ENCODE results near the gene TMEM140.

DNA sequence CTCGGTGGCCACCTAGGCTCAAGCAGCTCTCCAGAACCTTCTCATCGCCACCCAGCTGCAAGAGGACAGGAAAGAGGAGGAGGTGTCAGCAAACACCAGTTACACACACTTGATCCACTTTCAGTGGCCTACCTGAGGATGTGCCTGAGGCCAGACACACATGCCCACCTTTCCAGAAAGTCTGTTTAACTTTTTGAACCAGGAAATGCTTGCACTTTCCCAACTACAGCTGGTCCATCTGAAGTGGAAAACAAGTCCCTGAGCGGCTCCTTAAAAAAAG is 38.3 kb downstream of the TMEM140 start:
- TF ChIP-seq, protein P1, sequence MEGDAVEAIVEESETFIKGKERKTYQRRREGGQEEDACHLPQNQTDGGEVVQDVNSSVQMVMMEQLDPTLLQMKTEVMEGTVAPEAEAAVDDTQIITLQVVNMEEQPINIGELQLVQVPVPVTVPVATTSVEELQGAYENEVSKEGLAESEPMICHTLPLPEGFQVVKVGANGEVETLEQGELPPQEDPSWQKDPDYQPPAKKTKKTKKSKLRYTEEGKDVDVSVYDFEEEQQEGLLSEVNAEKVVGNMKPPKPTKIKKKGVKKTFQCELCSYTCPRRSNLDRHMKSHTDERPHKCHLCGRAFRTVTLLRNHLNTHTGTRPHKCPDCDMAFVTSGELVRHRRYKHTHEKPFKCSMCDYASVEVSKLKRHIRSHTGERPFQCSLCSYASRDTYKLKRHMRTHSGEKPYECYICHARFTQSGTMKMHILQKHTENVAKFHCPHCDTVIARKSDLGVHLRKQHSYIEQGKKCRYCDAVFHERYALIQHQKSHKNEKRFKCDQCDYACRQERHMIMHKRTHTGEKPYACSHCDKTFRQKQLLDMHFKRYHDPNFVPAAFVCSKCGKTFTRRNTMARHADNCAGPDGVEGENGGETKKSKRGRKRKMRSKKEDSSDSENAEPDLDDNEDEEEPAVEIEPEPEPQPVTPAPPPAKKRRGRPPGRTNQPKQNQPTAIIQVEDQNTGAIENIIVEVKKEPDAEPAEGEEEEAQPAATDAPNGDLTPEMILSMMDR (IDR thresholded peaks at IDR 0.05; ENCODE audit: borderline replicate concordance, extremely low read depth, low read length, poor library complexity, severe bottlenecking), result no peak
- no peak for TF ChIP-seq EZH2 (IDR thresholded peaks at IDR 0.05; ENCODE audit: borderline replicate concordance, low read depth, low read length, severe bottlenecking)
